ENCODE data around the gene KCNJ15.

The KCNJ15 gene

GRCh38 chr21:38355992-38356781 lies 99.4 kb downstream of the KCNJ15 start:
- Histone ChIP-seq H3K4me3 (no peak overlapping the region), H3K36me3 (replicated peaks) (no peaks in the 10 kb centered on the region), H3K27me3 (ENCODE audit: low read depth) (no peaks in the 10 kb centered on the region), H3K9me3 (no peaks in the 10 kb centered on the region), H3K4me1 (no peaks in the 10 kb centered on the region)
- DNase-seq (ENCODE audit: low spot score in 2 of 2): peak in 1 of 2 experiments; percentile 64
- in situ Hi-C loops (cut with MboI; ENCODE audit: low sequenced_read_pairs): loop anchor here (25.0 kb wide), 1 partner anchor 644 kb away; no protein-coding TSS in a partner anchor

Measured in HAP-1 (cell line).